Glomerular endothelial cell (primary cell): Measurements from ENCODE around the gene CACNA1C. TPM values are rescaled to one million over a fixed set of nuclear protein-coding genes. Genes with fewer than 3 reads are reported as not detected.

ENCODE experiments used
- DNase-seq: peaks from one replicate; pipeline ENCODE4 v3.0.0-alpha.2; 2011; ENCODE audit warnings: low read depth, low spot score; ENCODE audit errors: extremely low read depth
- total RNA-seq: library from RNA; depleted of rRNA; stranded (reverse); fragments of >200 nt; gene quantifications from 2 replicates; pipeline ENCODE4 v1.2.3, GENCODE V29; 2015

The CACNA1C gene
- total RNA-seq, 1 donor from 2014 or later = 0.47 TPM

DNA sequence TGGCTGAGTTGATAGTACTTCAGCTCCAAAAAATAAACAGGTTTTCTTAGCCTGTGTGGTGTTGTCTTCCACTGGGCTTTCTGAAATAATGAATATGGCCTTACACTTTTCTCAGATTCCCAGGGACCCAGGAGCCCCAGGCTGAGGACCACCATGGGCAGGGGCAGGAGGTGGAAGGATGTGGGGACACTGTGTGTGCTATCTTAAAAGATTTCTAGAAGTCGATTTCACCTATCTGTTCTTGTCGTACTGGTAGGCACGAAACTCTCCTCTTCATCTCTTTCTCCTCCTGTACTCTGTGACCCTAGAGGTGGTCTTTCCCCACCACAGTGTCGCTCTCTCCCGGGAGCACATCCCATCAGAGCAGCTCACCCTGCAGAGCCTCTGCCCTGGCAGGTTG is 634.3 kb downstream of the CACNA1C start:
- DNase-seq = no peak

DNA sequence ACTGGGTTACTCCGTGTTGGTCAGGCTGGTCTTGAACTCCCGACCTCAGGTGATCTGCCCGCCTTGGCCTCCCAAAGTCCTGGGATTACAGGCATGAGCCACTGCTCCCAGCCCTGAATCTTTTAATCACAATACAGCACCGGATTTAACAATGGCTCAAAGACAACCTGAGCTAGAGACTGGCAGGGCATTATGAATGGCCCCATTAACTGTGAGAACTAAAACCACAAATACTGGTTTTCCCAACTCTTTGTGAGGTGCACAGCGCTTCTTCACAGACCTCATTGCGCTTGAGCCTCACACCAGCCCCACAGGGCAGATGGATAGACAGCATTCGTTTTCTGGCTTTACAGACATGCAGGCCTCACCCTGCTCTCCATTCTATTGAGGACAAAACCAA is 634.9 kb downstream of the CACNA1C start:
- no peak for DNase-seq

DNA sequence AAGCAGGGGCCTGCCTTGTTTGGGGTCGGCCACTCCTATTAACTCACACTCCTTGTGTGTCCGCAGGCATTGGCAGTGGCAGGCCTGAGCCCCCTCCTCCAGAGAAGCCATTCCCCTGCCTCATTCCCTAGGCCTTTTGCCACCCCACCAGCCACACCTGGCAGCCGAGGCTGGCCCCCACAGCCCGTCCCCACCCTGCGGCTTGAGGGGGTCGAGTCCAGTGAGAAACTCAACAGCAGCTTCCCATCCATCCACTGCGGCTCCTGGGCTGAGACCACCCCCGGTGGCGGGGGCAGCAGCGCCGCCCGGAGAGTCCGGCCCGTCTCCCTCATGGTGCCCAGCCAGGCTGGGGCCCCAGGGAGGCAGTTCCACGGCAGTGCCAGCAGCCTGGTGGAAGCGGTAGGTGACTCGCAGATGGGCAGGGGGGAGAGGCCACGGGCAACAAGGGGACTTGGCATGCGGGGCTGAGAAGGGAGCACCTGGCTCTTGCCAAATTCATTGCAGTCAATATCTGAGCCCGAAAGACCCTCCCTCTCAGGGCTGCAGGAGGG is 635.7 kb downstream of the CACNA1C start:
- DNase-seq = no peak

DNA sequence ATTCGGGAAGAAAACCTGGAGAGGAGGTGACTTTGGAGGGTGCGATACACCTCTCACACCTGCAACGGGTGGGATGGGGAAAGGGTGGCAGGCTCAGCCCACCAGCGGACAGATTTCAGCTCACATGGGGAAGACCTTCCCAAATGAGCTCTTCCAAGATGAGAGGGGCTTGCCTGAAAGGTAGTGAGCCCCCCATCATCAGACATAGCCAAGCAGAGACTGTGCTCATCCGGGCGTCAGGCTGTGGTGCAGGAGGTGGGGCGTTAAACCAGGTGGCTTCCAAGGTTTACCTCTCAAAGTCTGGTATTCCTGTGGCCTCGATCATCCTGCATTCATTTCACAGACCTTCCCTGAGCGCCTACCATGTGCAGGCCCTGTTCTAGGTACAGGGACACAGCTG is 636.6 kb downstream of the CACNA1C start:
- DNase-seq = no peak

DNA sequence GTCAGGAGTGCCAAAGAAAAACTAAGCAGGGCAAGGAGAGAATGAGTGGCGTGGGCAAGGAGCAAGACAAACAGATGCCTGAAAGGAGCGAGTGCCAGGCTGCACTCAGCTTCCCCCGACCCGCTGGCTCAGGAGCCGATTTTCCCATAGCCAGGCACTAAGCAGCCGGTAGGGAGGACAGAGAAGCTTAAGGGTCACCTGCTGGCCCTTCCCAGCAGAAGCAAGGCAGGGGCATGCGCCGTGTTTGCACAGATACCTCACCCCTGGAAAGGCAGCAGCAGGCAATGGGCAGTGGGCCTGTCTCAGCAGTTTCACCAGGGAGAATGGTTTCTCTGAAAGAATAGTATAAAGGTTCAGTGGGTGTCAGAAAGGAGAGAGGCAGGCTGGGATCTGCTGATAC is 637.1 kb downstream of the CACNA1C start:
- DNase-seq = no peak

DNA sequence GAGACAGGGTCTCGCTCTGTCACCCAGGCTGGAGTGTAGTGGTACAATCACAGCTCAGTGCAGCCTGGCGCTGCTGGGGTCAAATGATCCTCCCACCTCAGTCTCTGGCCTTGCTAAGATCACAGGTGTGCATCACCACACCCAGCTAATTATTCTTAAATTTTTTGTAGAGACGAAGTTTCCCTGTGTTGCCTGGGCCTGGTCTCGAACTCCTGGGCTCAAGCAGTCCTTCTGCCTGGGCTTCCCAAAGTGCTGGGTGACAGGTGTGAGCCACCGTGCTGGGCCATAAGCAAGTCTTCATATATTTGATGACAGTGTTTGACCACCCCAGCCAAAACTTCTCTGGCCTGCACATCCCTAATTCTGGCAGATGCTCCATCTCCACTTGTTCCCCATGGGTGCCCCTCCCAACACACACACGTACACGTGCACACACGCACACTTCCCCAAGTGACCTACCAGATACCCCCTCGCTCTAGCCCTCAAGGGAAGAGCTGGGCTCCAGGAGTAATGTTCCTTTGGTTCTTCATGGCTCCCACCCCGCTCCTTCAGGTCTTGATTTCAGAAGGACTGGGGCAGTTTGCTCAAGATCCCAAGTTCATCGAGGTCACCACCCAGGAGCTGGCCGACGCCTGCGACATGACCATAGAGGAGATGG is 637.7 kb downstream of the CACNA1C start:
- DNase-seq = no peak

DNA sequence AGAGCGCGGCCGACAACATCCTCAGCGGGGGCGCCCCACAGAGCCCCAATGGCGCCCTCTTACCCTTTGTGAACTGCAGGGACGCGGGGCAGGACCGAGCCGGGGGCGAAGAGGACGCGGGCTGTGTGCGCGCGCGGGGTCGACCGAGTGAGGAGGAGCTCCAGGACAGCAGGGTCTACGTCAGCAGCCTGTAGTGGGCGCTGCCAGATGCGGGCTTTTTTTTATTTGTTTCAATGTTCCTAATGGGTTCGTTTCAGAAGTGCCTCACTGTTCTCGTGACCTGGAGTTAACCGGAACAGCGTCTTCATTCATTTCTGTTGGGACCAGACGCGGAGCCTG is 638.2 kb downstream of the CACNA1C start:
- DNase-seq = no peak

DNA sequence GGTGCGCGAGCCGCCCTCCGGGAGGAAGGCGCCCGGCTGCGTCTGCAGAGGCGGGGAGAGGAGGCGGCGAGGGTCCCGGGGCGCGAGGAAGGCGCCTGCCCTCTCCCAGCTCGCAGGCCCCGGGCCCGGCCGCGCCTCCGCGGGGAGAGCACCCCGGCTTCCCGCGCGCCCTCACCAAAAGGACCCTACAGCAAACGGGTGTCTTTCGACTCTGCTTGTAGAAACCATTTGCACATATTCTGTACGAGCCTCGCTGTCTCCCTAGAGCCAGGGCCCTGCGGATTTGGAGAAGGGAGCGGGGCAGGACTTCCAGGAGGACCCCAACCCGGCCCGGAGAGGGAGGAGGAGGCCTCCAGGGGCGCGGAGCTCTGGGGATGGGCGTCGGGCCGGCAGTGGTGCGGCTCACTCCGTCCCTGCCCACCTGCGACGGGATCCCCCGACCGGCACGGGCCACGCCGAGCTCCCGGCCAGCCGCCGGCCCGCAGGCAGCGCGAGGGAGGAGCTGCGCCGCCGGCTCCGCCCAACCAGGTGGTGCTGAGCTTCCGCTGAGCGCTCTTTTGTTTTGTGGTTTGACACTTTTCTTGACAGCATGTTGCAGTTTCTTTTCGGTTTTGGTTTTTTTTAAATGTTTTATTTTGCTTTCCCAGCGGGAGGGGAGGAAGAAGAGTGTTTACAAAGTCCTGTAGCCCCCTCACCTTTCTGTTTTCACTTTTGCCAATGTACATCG is 638.7 kb downstream of the CACNA1C start:
- no peak for DNase-seq

DNA sequence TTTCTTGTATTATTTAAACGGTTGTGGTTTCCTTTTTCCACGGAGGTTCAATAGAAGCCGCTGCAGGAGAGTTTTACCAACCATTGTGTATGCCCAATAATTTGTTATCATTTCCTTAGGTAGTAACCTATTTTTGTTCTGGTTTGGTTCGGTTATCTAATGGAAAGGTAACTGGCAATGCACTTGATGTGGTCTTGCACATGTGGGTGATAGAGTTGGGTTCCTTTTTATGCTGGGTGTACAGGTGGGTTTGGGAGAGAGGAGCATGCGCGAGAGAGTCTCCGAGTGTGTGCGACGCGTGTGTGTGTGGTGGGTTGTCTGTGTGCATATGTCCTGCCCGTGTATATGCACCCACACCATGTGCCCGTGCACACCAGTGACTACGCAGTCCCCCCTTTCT is 639.3 kb downstream of the CACNA1C start:
- DNase-seq = no peak

DNA sequence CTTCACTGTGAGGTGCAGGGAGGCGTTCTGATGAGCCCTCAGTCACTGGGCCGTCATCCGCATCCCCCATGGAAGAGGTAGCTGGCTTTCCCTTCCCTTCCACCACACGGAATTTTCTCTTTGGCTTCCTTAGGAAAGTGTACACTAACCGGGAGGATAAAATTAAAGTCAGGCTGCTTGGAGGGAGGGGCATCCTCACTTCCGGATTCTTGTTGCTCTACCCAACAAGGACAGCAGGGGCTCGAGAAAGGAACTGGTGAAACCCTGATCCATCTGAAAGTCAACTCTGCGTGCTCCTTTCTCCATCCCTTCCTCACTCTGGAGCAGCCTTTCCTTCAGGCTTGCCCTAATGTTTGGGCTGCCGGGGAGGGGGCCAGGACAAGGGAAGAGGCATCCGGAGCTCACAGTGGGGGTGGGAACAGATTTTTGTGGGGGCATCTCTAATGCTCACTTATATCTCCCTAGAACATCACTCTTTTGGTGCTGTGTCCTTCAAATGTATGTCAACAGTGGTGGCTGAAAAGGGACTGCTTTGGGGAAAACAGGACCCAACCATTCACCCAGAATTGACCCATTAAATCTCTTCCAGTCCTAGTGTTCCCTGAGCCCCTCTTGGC is 640.6 kb downstream of the CACNA1C start:
- DNase-seq = no peak

DNA sequence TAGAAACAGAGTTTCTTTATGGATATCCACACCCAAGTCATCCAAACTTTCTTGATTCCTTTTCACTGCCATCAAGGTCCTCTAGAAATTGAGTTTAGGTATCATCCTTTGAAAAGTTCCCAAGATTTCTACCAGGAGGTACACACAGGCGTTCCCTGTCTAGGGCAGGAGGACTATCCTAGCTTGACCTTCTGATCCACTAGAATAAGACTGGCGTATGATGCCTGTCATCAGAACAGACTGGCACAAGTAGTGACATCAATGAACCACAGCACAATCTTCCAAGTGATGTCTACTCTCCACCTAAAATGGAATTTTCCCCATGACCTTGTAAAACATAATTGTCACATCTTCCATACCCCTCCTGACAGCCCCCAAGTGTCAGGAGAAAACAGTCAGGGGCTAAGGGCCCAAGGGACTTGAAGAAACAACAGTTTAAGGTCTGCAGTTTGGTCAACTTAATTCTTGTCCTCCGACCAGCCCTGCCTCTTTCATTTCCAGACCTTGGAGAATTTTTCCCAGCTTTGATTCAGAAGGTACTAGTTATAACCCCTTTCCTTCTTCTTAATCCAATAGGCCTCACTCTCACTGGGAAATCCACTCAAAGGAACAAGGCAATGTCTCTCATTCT is 641.3 kb downstream of the CACNA1C start:
- DNase-seq = no peak

DNA sequence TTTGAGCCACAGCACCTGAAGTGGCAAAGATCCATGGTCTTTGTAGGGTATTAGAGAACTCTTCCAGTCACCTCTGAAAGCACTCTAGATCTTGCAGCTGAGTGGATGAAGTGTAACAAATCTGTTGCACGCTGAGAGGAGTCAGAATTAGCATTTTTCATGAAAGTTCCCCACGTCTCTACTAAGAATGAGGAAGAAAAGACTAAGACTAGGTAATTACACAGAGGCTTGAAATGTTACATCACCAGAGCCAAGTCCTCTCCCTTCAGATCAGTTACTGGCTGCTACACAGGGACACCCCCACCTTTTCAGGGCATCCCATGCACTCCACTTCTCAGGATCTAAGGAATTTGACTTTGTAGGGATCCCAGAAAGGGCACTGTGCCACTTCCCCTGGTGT is 643.3 kb downstream of the CACNA1C start:
- no peak for DNase-seq

DNA sequence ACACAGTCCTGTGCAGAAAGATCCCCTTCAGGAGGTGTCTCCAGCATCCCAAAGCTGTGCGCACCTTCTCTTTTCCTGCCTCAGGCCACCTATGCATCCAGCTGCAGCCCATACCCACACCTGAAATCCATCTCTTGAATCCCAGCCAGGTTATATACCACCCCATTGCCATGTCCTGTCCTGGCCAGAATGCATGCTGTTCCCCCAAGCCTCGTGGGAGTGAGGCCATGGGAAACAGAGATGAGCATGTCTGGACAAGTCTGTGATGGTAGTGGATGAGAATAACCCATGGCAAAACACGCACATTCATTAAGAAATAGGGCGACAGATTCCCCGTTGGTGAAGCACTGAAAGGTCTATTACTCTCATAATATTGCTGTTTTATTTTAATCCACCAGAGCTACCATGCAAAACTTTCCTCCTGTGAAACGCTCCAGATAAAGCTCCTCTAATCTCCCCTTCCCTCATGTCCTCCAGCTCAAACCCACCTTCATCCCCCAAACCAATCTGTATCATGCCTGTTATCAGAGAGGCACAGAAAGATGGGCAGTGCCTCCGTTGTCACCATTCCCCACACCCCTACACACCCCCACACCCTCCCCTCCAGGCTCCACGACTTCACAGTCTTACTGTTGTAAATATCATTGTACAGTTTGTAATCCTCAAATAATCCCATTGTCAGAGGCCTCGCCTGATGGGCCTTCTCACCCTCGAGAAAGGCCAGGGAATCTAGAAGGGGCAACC is 644.4 kb downstream of the CACNA1C start:
- DNase-seq = no peak

DNA sequence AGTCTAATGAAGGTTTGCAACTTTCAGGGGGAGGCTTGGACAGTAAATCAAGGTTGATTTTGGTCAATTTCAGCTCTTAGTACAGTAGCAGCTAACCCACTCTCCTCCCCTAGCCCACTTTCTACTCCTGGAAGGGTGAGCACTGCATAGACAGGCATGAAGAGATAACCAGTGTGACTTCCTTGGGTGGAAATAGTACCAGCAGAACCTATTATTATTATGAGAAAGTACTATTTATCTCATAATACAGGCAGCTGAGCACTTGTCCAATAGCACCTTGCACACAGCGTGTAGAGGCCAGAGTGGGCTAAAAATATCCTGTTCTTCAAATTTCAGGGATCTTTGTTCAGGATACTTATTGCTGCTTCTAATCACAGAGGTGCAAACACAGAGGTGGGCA is 645.8 kb downstream of the CACNA1C start:
- no peak for DNase-seq

DNA sequence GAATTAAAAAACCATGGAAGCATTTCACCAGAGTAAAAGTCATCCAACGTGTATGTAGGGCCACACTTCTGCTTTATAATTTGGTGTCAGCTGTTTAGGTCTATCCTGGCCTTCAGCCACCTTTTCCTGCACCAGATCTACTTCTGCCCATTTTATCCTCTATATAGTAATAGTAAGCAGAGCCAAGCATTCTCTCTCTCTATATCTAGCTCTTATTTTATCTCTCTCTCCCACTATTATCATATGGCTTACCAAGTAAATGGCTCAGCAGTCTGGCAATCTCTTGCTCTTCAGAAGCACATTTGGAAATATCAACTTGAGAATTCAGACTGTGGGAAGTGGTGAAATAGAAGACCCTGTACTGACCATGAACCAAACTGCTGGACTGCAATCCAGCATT is 657.9 kb downstream of the CACNA1C start:
- DNase-seq = no peak

DNA sequence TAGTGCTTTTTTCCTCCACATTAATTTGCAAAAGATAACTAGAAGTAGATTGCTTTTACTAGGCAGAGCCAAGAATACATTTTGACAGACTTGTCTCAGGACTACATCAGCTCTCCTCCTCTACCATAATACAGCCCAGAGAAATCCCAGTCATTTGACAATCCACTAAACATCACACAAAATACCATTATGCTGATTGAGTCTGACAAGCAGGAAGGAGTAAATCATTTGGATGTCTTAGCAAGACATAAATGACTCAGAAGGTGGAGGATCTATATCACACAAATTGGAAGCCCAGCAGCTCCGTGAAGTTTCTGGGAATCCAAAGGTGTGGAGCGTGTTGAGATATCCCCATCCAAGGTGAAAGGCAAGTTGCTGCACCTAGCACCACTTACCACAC is 666.6 kb downstream of the CACNA1C start:
- no peak for DNase-seq

DNA sequence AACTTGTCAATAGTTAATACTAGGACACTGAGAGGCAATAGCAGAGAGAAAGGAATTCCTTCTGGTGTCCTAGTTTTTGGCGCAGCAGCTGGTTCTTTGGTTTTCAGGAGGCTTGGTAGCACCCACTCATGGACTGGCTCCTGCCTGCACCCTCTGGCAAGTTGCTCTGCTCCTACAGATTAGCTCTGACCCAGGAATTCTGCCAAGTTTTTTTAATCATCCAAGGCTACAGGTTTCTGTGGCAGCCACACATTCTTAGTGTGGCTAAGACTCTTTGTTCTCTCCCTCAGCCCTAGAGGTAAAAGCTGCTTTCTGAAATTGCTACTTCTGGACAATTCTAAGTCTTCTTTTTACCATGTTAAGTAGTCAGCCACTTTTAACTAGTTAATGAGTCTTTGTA is 670.0 kb downstream of the CACNA1C start:
- DNase-seq = no peak

DNA sequence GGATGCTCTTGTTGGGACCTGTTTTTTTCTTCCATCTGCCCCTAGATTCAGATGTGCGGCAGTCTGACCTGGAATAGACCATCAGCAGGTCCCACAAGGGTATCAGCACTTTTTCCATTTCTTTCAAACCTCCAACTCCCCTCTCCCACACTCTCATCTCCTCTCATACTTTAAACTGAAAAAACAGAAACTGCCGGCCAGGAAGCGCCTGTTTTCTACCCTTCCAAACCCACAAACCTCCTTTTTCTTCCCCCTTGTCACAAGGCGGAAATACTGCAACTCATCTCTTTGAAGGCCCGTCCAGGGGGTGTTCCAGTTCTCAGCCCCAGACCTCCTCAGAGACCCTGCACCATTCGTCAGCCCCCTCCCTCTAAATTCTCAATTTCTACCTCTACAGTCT is 679.5 kb downstream of the CACNA1C start:
- DNase-seq = no peak

DNA sequence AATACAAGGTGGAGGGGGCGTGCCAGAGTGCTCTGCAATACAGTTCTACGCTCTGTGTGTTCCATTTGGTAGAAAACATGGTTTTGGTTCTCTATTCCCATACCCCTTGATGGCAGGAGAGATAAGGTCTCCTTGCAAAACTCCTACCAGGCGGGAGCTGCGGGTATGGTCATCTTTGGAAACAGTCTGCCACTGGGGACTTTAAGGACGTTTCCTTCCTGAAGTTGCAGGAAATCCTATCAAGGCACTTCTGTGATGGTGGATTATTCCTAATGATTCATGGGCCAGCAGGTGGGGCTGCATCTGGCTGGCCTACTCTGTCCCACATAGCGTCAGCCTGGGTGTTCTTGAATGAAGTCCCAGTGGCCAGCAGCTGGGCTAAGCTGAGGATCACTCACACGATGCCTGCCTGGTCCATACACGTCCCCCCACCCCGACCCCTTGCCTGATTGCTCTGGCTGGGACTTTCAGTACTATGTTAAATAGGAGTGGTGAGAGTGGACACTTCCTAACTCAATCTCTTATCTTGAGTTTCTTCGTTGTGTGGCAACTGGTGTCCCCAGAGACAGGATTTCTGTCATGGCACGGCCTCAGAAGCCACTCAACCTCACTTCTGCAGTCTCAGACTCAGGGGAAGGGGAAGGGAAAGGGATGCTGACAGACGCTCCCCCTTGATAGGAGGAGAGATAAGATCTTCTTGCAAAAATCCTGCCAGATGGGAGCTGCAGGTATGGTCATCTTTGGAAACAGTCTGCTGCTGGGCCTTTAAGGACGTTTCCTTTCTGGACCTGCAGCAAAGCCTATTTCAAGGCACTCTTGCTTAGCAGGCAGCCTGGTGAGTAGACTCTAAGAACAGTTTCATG is 680.9 kb downstream of the CACNA1C start:
- DNase-seq = no peak

DNA sequence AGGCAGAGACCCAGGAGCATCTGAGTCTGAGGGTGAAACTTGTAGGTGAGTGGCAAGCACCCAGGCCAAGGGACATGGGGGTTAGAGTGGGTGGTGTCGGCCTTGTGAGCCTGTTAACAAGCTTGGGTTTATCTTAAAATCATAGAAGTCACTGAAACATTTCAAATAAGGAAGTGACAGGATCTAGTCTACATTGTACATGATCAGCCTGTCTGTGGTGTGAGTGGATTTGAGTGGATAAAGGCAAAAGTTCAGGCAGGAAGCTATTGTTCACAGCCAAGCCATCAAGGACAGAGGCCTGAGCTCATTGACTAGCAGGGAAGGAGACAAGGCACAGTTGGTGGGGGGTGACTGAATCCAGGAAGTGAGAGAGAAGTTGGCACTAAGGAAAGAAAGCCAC is 682.6 kb downstream of the CACNA1C start:
- no peak for DNase-seq
